OCI-LY7 (cell line): ENCODE data around the gene LCN9. TPM values are rescaled to one million over a fixed set of nuclear protein-coding genes. Genes with fewer than 3 reads are reported as not detected.

Source experiments
- BruUV-seq: library from RNA; stranded (reverse); fragments of 400-500 nt; replicated peaks from 2 replicates; lab custom pipeline; 2021; lab: Mats Ljungman, UMichigan
- CTCF ChIA-PET: fragments of 300-600 bp; sonication (Branson Sonifier 250); formaldehyde crosslinking; loops from one replicate; lab custom pipeline; 2022; ENCODE audit warnings: antibody characterized with exemption; ENCODE audit not compliant: unreplicated experiment; lab: Charles Lee
- POLR2A ChIA-PET: fragments of 300-600 bp; sonication (Branson Sonifier 250); formaldehyde crosslinking; loops from one replicate; lab custom pipeline; 2022; ENCODE audit warnings: antibody characterized with exemption; lab: Charles Lee
- DNase-seq: peaks from one replicate; pipeline ENCODE4 v3.0.0-alpha.2; 2015; ENCODE audit warnings: low spot score
- H2AFZ ChIP-seq: fragments of 200-600 bp; sonication (generic), shearing (Covaris generic); 2 replicates; pipeline ENCODE4 v1.6.1; 2014; ENCODE audit warnings: mild to moderate bottlenecking, antibody characterized with exemption, low read length, moderate library complexity
- H3K27ac ChIP-seq: fragments of 200-600 bp; sonication (generic); 2 replicates; pipeline ENCODE4 v1.5.1; 2014; ENCODE audit warnings: mixed run types, low read depth, mild to moderate bottlenecking, moderate library complexity, low read length, inconsistent platforms; ENCODE audit not compliant: poor library complexity, severe bottlenecking
- H3K36me3 ChIP-seq: fragments of 200-600 bp; sonication (generic); 2 replicates; pipeline ENCODE4 v1.6.1; 2014; ENCODE audit warnings: mild to moderate bottlenecking, antibody characterized with exemption, low read length, moderate library complexity, mixed read lengths; ENCODE audit not compliant: insufficient read depth
- H3K4me1 ChIP-seq: fragments of 200-600 bp; sonication (generic); 2 replicates; pipeline ENCODE4 v1.5.1; 2014; ENCODE audit warnings: mild to moderate bottlenecking, low read length; ENCODE audit not compliant: insufficient read depth, poor library complexity, severe bottlenecking
- H3K4me2 ChIP-seq: fragments of 200-600 bp; sonication (generic); 2 replicates; pipeline ENCODE4 v1.6.1; 2014; ENCODE audit warnings: mild to moderate bottlenecking, low read length
- H3K4me3 ChIP-seq: fragments of 200-600 bp; sonication (generic); 2 replicates; pipeline ENCODE4 v1.5.1; 2014; ENCODE audit warnings: mild to moderate bottlenecking, low read depth, low read length; ENCODE audit not compliant: poor library complexity, severe bottlenecking
- H3K79me2 ChIP-seq: fragments of 200-600 bp; sonication (generic); 2 replicates; pipeline ENCODE4 v1.6.1; 2016; ENCODE audit warnings: low read depth, mild to moderate bottlenecking, low read length, moderate library complexity, mixed read lengths; ENCODE audit not compliant: insufficient read depth
- H3K9me2 ChIP-seq: fragments of 200-600 bp; sonication (generic); 2 replicates; pipeline ENCODE4 v1.6.1; 2016; ENCODE audit warnings: mild to moderate bottlenecking, low read length, mixed read lengths; ENCODE audit not compliant: insufficient read depth
- H3K9me3 ChIP-seq: fragments of 200-600 bp; sonication (generic); 2 replicates; pipeline ENCODE4 v1.6.1; 2014; ENCODE audit warnings: mild to moderate bottlenecking, mixed run types, low read length, mixed read lengths
- H4K20me1 ChIP-seq: fragments of 200-600 bp; sonication (generic); 2 replicates; pipeline ENCODE4 v1.6.1; 2014; ENCODE audit warnings: mild to moderate bottlenecking, antibody characterized with exemption, low read length, moderate library complexity, mixed read lengths; ENCODE audit not compliant: insufficient read depth
- CTCF ChIP-seq: fragments of 200-600 bp; sonication (generic); conservative IDR thresholded peaks from 2 replicates; pipeline ENCODE4 v1.5.1; 2014; ENCODE audit warnings: mild to moderate bottlenecking, antibody characterized with exemption, low read length, moderate library complexity, mixed read lengths
- EZH2phosphoT487 ChIP-seq: fragments of 200-600 bp; sonication (generic); IDR thresholded peaks from 2 replicates; pipeline ENCODE4 v1.6.1; 2018; ENCODE audit warnings: low read depth, borderline replicate concordance, mild to moderate bottlenecking, mixed run types, antibody characterized with exemption, low read length, moderate library complexity, mixed read lengths
- intact Hi-C: fragments of 100-400 bp; cut with micrococcal nuclease; formaldehyde crosslinking; loops from one replicate; pipeline ENCODE4 v1.10.0; 2022; ENCODE audit not compliant: unreplicated experiment
- total RNA-seq, 2 experiments: library from RNA; depleted of rRNA in 1 of 2; stranded (reverse); fragments of >200 nt in 1 of 2; shearing (Covaris generic) in 1 of 2; gene quantifications; 2 replicates each; pipeline ENCODE4 v1.2.3, GENCODE V29; 2014 to 2022

LCN9 gene
- total RNA-seq, 2 experiments from 2014 or later = not detected

- no peaks in the 10 kb centered on the region for H3K9me2 ChIP-seq
- no peak for DNase-seq
- BruUV-seq = no TSS peak
- ChIA-PET POLR2A (no interaction called here), CTCF (no interaction called here)
- H2AFZ ChIP-seq = no peak overlapping the region
- no peak for TF ChIP-seq CTCF
- TF ChIP-seq EZH2phosphoT487 = no peak
- peaks cover 9% of the 10 kb centered on the region; the same call in 1 of the 2 replicates for H3K9me3 ChIP-seq
- H3K79me2 ChIP-seq = no peaks in the 10 kb centered on the region
- H3K27ac ChIP-seq = no peak overlapping the region
- intact Hi-C loops = no loop called here
- no peak overlapping the region for H3K4me2 ChIP-seq
- H3K4me1 ChIP-seq = no peaks in the 10 kb centered on the region
- no peak overlapping the region for H3K4me3 ChIP-seq
- H4K20me1 ChIP-seq = no peaks in the 10 kb centered on the region
- H3K36me3 ChIP-seq = no peaks in the 10 kb centered on the region
Observed at GRCh38 chr9:135641047-135641446, 22.1 kb upstream of the LCN9 start.

GRCh38 chr9:135641745-135642144 lies 21.4 kb upstream of the LCN9 start:
- ChIA-PET CTCF (no interaction called here), POLR2A (no interaction called here)
- BruUV-seq = no TSS peak
- no peak overlapping the region for H3K27ac ChIP-seq
- no peaks in the 10 kb centered on the region for H3K9me2 ChIP-seq
- H3K4me2 ChIP-seq = no peak overlapping the region
- no peaks in the 10 kb centered on the region for H3K4me1 ChIP-seq
- no peaks in the 10 kb centered on the region for H3K79me2 ChIP-seq
- no peaks in the 10 kb centered on the region for H4K20me1 ChIP-seq
- H3K36me3 ChIP-seq = no peaks in the 10 kb centered on the region
- DNase-seq = no peak
- TF ChIP-seq CTCF = no peak
- peaks cover 12% of the 10 kb centered on the region; the same call in 1 of the 2 replicates for H3K9me3 ChIP-seq
- no peak overlapping the region for H2AFZ ChIP-seq
- intact Hi-C loops = no loop called here
- H3K4me3 ChIP-seq = no peak overlapping the region

- Histone ChIP-seq H3K4me3 (no peak overlapping the region), H3K9me3 (peaks cover 38% of the 10 kb centered on the region), H3K36me3 (no peaks in the 10 kb centered on the region), H3K4me2 (no peak overlapping the region), H3K27ac (no peak overlapping the region), H2AFZ (no peak overlapping the region), H3K4me1 (no peaks in the 10 kb centered on the region), H3K79me2 (no peaks in the 10 kb centered on the region), H4K20me1 (no peaks in the 10 kb centered on the region), H3K9me2 (no peaks in the 10 kb centered on the region)
- no peak for TF ChIP-seq EZH2phosphoT487
- TF ChIP-seq CTCF = no peak
- POLR2A ChIA-PET = no interaction called here
- no peak for DNase-seq
- CTCF ChIA-PET = no interaction called here
- no TSS peak for BruUV-seq
- intact Hi-C loops = no loop called here
Observed at GRCh38 chr9:135644631-135645218, 18.4 kb upstream of the LCN9 start.
